Smooth muscle cell (in vitro differentiated cells): Measurements from ENCODE around the gene CCDC74B. TPM values are rescaled to one million over a fixed set of nuclear protein-coding genes. Genes with fewer than 3 reads are reported as not detected.
"Not testable (repeated sequence)": the region's sequence is repeated elsewhere in the genome, so short reads cannot be mapped to it uniquely, and the experiment has no call there.

ENCODE experiments used
- DNase-seq: peaks from one replicate; lab custom pipeline; 2025; ENCODE audit not compliant: unreplicated experiment; lab: John Stamatoyannopoulos, UW
- H2AFZ ChIP-seq: fragments of 200-600 bp; sonication (generic); 2 replicates; pipeline ENCODE4 v1.6.0; 2016; ENCODE audit warnings: antibody characterized with exemption, low read depth, mild to moderate bottlenecking
- H3F3A ChIP-seq: fragments of 200-600 bp; sonication (generic); 2 replicates; pipeline ENCODE4 v1.6.0; 2017; ENCODE audit warnings: antibody characterized with exemption, low read depth
- H3K27ac ChIP-seq: fragments of 200-600 bp; sonication (generic); 2 replicates; pipeline ENCODE4 v1.5.1; 2016; ENCODE audit warnings: low read depth, mild to moderate bottlenecking
- H3K27me3 ChIP-seq: fragments of 200-600 bp; sonication (generic); 2 replicates; pipeline ENCODE4 v1.6.1; 2016; ENCODE audit warnings: low read depth, mild to moderate bottlenecking
- H3K36me3 ChIP-seq: fragments of 200-600 bp; sonication (generic); 2 replicates; pipeline ENCODE4 v1.5.1; 2016; ENCODE audit warnings: low read depth
- H3K4me1 ChIP-seq: fragments of 200-600 bp; sonication (generic); 2 replicates; pipeline ENCODE4 v1.5.1; 2016; ENCODE audit warnings: low read depth
- H3K4me2 ChIP-seq: fragments of 200-600 bp; sonication (generic); 2 replicates; pipeline ENCODE4 v1.6.0; 2016; ENCODE audit warnings: mild to moderate bottlenecking
- H3K4me3 ChIP-seq: fragments of 200-600 bp; sonication (generic); 2 replicates; pipeline ENCODE4 v1.5.1; 2016; ENCODE audit warnings: mild to moderate bottlenecking
- H3K79me2 ChIP-seq: fragments of 200-600 bp; sonication (generic); 2 replicates; pipeline ENCODE4 v1.6.0; 2016; ENCODE audit warnings: low read depth, mild to moderate bottlenecking
- H3K9ac ChIP-seq: fragments of 200-600 bp; sonication (generic); 2 replicates; pipeline ENCODE4 v1.6.0; 2016; ENCODE audit warnings: low read depth
- H3K9me3 ChIP-seq: fragments of 200-600 bp; sonication (generic); replicated peaks from 2 replicates; pipeline ENCODE4 v1.5.1; 2016; ENCODE audit warnings: low read depth
- H4K20me1 ChIP-seq: fragments of 200-600 bp; sonication (generic); 2 replicates; pipeline ENCODE4 v1.6.0; 2016; ENCODE audit warnings: low read depth
- CTCF ChIP-seq: fragments of 200-600 bp; sonication (generic); IDR thresholded peaks from 2 replicates; pipeline ENCODE4 v1.5.1; 2017; ENCODE audit warnings: borderline replicate concordance, mild to moderate bottlenecking, antibody characterized with exemption; ENCODE audit not compliant: insufficient read depth, poor library complexity, severe bottlenecking
- WGBS: methylation state at CpG from one replicate; pipeline ENCODE4 v1.1.7; 2016; ENCODE audit warnings: low lambda C conversion rate; 5-methylcytosine and 5-hydroxymethylcytosine counted together
- polyA plus RNA-seq: library from polyadenylated mRNA; unstranded; fragments of >200 nt; fragmentation: Nextera tagmentation; extraction: Ambion mirVana; gene quantifications from 2 replicates; pipeline ENCODE4 v1.2.1, GENCODE V29; 2016
- total RNA-seq: library from RNA; depleted of rRNA; stranded (reverse); fragments of >200 nt; gene quantifications from 2 replicates; pipeline ENCODE4 v1.2.3, GENCODE V29; 2014

CCDC74B gene
- total and polyA plus RNA-seq, 2 experiments from 2014 or later = 7.7 to 14.5 TPM

- Histone ChIP-seq H4K20me1 (peaks cover 14% of the 10 kb centered on the region), H3K4me3 (peak overlapping the region; percentile 92), H2AFZ (no peak overlapping the region), H3K4me1 (peaks cover 6% of the 10 kb centered on the region), H3K9ac (no peak overlapping the region), H3K79me2 (peaks cover 41% of the 10 kb centered on the region), H3K27me3 (no peaks in the 10 kb centered on the region), H3F3A (no peaks in the 10 kb centered on the region), H3K36me3 (no peaks in the 10 kb centered on the region), H3K4me2 (peak overlapping the region; percentile 90), H3K9me3 (no peaks in the 10 kb centered on the region), H3K27ac (no peak overlapping the region)
- WGBS = 80% methylated on average over 26 of the region's 26 CpGs
- TF ChIP-seq CTCF = no peak
- no peak for DNase-seq
These were observed 38.8 kb upstream of the CCDC74B start for GRCh38 chr2:130183512-130184373.

- H3K27me3 ChIP-seq, H2AFZ ChIP-seq, H3K9me3 ChIP-seq, H3K27ac ChIP-seq, H3K9ac ChIP-seq, H3K36me3 ChIP-seq, H3K4me1 ChIP-seq, H3F3A ChIP-seq, DNase-seq: not testable (repeated sequence)
- Histone ChIP-seq H3K79me2 (peaks cover 49% of the 10 kb centered on the region), H3K4me2 (peak overlapping the region; percentile 90), H3K4me3 (peak overlapping the region; percentile 92), H4K20me1 (peaks cover 14% of the 10 kb centered on the region)
- 29% methylated on average over 17 of the region's 23 CpGs for WGBS
These were observed 38.1 kb upstream of the CCDC74B start for GRCh38 chr2:130182826-130183511.

- peaks cover 20% of the 10 kb centered on the region for H4K20me1 ChIP-seq
- not testable (repeated sequence) for H3K9me3 ChIP-seq, H3K36me3 ChIP-seq, H3F3A ChIP-seq, H3K27me3 ChIP-seq, H3K4me1 ChIP-seq
- peak within 1 kb of the TSS; percentile 92 for H3K4me3 ChIP-seq
- WGBS = 0% methylated on average over 10 of the region's 86 CpGs
- peak within 1 kb of the TSS; percentile 91 for H3K9ac ChIP-seq
- TF ChIP-seq CTCF = peak; percentile 69
- H3K79me2 ChIP-seq = peaks cover 58% of the 10 kb centered on the region
- peak; percentile 84 for DNase-seq
- peak within 1 kb of the TSS; percentile 76 for H3K27ac ChIP-seq
- peak within 1 kb of the TSS; percentile 90 for H3K4me2 ChIP-seq
- peak within 1 kb of the TSS; percentile 91 for H2AFZ ChIP-seq
These were observed 37.2 kb upstream of the CCDC74B start, which contains the start of gene MZT2B for GRCh38 chr2:130181880-130182682. TSS of gene MZT2B (plus strand) at chr2:130182262. CDS start at chr2:130182283, 21 bp downstream.
